Stimulated activated CD8-positive, alpha-beta memory T cell treated with anti-CD3 and anti-CD28 coated beads, Interleukin-4, amount 100 ng/mL, for 1 hour (primary cell): ENCODE measurements around the gene DGKQ.
A peak's percentile ranks its signal among the peaks of the same experiment; 100 is the strongest.
"Not testable (repeated sequence)": the region's sequence is repeated elsewhere in the genome, so short reads cannot be mapped to it uniquely, and the experiment has no call there.

Experiments
- DNase-seq, 2 donors: peaks; one replicate each; pipeline ENCODE4 v3.0.0-alpha.2; 2020; ENCODE audit warnings: low read depth in 2 of 2, low spot score in 1 of 2

Gene DGKQ

GRCh38 chr4:951186-951585 lies 22.2 kb downstream of the DGKQ start:
- DNase-seq = no peak

DNA sequence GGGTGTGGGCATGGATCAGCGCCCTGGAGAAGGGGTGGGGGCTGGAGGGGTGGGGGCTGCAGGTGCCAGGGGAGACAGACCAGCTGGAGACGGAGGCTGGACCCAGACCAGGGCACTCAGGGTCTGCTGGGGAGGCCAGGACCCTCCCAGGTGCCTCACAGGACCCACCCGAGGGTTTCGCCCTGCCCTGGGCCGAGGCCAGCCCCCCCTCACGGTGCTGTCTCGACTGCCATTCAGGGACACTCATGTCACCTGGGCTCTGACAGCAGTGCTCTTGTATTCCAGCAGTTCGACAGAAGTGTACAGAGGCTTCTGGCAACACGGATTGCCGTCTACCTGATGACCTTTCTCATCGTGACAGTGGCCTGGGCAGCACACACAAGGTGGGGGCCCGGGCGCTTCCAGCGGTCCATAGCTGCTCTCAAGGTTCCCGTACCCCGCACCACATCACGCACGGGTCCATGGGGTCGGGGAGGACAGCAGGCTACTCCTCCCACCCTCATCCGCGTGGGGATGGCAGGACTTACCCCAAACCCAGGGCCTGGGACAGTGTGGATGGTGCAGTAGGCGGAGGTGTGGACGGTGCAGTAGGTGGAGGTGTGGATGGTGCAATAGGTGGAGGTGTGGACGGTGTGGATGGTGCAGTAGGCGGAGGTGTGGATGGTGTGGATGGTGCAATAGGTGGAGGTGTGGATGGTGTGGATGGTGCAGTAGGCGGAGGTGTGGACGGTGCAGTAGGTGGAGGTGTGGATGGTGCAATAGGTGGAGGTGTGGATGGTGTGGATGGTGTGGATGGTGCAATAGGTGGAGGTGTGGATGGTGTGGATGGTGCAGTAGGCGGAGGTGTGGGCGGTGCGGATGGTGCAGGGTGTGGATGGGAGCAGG lies 23.0 kb downstream of the DGKQ start:
- DNase-seq = no peak

GRCh38 chr4:949656-950055 lies 23.7 kb downstream of the DGKQ start:
- no peak for DNase-seq

GRCh38 chr4:948936-949300 lies 24.5 kb downstream of the DGKQ start:
- no peak for DNase-seq

DNA sequence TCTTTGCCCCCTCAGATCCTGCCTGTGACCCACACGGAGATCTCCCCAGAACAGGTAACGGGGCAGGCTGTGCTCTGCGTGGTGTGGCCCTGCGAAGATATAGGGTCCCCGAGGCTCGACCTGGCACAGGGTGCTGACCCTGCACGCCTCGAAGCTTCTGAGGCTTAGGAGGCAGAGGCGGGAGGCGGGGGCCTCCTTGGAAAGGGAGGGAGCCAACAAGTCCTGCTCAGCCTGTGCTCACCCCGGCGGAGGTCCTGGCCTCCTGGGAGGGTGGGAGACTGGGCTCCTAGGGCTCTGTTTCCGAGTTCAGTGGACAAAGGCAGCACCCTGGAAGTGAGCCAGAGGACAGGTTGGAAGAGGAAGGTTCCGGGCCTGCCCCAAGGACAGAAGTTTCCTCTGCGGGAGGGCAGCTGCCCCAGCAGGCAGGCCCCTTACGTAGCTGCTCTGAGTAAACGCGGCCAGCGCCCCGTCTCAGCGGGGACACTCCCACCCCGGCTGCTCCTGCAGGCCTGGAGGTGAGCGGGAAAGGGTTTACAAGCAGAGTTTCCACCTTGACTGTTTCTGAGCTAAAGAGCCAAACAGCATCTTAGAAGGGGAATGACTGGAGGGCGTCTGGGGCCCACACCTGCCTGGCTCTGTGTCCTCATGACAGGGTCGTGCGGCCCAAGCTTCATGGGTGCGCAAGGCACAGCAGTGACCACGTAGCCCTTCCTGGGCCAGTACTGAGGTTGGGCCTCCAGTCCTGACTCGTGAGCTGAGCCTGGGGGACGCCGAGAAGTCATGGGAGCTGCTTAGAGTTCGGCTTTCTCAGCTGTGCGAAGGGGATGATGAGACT lies 25.1 kb downstream of the DGKQ start:
- DNase-seq = no peak

DNA sequence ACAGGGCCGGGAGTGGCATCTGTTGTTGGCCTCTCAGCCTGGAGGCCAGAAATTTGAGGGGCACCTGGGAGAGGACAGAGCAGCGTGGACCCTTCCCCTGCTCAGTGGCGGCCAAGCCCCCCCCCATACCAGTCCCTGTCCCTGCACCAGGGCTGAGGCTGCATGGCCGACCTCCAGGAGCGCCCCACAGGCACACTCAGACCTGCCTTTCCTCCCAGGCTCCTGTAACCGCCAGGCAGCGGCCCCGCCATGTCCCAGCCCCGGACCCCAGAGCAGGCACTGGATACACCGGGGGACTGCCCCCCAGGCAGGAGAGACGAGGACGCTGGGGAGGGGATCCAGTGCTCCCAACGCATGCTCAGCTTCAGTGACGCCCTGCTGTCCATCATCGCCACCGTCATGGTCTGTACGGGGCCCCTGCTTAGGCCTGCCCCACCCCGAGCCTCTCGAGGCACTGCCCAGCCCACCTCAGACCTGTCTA lies 25.8 kb downstream of the DGKQ start:
- no peak for DNase-seq

- no peak for DNase-seq
Observed at GRCh38 chr4:946517-947471, 26.6 kb downstream of the DGKQ start.

- no peak for DNase-seq
Observed at GRCh38 chr4:946103-946450, 27.3 kb downstream of the DGKQ start.

DNA sequence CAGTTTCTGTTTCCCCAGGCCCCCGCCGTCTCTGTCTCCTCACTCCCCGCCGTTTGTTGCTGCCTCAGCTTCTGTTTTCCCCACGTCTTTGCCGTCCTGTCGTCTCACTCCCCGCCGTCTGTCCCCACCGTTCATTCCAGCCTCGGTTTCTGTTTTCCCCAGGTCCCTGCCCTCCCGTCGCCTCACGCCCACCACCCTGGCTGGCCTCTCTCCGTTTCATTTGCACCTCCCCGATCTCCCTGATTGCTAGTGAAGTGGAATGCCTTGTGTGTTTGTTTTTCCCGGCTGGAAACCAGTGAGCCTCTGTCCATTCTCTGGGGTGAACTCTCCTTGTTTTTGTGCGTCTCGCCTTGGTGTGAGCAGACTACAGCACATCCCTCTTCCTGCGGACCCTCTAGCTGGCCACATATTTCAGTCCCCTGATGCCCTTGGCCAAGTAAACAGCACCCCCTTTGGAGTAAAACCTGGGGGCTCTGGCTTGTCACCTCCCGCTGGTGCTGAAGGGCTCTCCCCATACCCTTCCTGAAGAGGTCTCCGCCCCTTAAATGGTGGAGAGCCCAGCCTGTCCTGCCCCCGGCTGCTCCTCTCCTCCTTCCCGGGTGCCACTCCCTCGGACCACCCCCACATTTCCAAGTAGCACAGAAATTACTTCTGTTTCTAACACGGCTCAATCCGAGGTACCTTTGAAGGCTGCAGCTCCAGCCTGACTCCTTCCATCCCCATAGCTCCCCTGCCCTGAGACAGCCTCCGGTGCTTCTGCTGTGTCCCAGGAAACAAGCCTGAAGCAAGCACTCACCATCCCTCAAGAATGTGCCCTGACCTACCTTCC lies 27.9 kb downstream of the DGKQ start:
- no peak for DNase-seq

DNA sequence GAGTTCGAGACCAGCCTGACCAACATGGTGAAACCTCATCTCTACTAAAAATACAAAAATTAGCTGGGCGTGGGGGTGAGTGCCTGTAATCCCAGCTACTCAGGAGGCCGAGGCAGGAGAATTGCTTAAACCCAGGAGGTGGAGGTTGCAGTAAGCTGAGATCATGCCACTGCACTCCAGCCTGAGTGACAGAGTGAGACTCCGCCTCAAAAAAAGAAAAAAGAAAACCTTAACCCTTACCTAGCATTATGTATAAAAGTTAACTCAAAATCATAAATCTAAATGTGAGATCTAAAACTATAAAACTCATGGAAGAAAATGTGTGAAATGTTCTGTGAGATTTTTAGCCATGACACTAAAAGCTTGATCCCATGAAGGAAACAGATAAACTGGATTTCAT lies 33.9 kb downstream of the DGKQ start:
- DNase-seq = not testable (repeated sequence)

DNA sequence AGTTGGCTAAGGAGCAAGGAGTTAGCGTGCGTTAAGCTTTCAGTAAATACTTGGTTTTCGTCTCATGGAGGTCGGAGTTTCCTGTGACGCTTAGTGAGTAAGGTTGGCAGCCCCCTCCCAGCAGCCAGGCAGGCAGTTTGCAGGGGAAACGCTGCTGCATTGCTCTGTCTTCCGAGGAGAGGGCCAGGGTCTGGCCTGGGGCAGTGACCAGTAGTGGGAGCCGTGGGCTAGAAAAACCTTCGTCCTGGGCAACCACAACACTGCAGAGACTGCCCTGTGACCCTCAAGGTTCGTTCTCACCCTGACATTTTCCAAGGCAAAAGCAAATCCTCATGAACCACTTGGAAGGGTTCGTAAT lies 40.7 kb downstream of the DGKQ start:
- DNase-seq = no peak

DNA sequence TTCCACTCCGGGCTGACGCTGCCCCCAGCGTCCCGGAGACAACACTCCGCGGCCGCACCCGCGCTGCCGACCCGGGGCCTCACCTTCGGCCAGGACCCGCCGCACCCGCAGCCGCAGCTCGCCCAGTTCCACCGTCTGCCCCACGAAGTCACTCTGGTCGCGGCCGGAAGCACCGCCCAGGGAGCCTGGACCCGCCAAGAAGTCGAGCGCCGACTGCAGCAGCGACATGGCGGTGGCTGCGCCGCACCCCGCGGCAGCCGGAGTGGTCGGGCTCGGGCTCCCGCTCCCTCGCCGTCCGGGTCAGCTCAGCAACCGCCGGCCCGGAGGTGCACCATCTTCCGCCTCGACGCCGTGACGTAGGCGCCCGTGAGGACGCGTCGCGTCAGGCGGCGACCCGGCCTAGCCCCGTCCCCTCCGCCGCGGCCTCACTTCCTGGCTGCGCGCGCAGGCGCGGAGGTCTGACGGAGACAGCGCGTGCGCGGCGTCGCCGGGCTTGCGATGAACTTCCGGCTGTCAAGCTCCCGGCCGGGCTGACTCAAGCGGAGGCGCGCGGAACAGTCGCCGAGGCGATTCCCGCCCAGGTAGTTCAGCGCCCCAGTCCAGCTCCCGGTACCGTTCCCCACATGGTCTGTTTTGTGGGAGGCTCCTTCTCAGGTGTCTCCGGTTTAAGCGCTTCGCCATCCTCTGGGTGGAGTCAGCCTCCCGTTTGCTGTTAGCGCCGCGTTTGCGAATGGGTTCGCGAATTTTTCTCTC lies 41.2 kb downstream of the DGKQ start, which contains the start of the genes GAK and TMEM175:
Gene GAK (minus strand): TSS at position 357 of the 753 bp plus-strand sequence. CDS start 129 bp downstream, at position 228.
Gene TMEM175 (plus strand): TSS at position 501 of the 753 bp plus-strand sequence. CDS start 15,280 bp downstream, outside the sequence.
- DNase-seq = peak; percentile 93

DNA sequence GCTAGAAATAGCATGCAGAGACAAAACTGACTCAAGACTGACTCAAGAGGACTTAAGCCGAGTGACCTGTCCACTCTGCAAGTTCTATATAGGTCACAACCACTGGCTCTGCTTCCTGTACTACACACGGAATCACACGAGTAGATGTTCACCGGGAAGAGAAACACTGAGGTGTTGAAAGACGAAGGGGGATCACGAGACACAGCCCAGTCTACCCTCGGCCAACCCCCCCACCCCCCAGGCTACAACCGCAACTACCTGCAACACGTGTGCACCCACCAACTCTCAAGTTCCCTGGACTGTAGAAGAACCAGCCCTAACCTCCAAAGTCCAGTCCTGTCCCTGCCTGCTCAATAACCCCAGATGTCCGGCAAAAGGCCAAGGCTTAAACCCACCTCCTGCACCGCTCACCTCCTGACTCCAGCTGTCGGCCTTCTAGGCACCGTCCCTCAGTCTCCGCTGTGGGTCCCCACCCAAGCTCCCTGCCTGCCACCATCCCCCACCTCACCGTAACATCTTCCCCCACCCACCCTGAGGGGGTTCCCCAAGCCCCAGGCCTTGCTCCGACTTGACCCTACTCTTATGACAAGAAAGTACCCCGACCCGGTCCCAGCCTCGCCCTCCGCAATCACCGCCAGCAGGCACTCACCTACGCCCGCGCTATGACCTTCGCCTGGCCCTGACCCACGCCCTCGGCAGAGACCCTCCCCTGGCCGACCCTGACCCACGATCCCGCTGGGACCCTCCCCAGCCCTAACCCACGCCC lies 42.0 kb downstream of the DGKQ start:
- DNase-seq = no peak

GRCh38 chr4:930827-931193 lies 42.6 kb downstream of the DGKQ start:
- no peak for DNase-seq

GRCh38 chr4:930028-930551 lies 43.3 kb downstream of the DGKQ start:
- no peak for DNase-seq

DNA sequence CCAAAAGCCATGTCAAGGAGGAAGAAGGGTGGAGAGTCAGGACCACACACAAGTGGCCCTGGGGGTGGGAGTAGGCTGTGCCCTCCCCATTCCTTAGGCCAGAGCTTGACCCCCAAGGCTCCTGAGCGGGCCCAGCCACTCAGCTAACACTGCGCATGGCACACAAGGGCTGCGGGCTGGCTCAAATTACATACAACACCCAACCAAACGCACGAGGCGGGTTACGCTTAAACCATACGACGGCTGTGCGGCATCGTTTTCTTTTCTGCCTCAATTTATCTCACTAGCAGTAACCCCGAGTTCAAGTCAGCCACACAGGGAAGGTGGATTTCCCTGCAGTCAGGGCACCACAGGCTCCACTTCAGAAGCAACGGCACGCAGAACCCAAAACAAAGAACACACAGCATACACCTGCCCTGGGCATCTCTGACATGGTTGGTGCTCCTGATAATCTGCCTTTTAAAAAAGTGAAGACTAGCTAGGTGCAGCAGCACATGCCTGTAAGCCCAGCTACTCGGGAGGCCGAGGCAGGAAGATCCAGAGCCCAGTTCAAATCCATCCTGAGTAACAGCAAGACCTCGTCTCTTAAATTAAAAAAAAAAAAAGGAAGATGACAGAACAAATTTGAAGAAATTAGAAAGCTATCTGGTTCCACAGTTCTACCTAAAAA lies 44.1 kb downstream of the DGKQ start:
- DNase-seq = no peak

GRCh38 chr4:927566-927965 lies 45.8 kb downstream of the DGKQ start:
- DNase-seq = not testable (repeated sequence)

- DNase-seq = no peak
Observed at GRCh38 chr4:926538-926937, 46.8 kb downstream of the DGKQ start.
